HCT116 (cell line): ENCODE measurements around the gene CCNC. TPM values are rescaled to one million over a fixed set of nuclear protein-coding genes. Genes with fewer than 3 reads are reported as not detected.

Experiments
- ATAC-seq: fragments of 200-7000 bp; cut with Tn5 transposase; 2 replicates; pipeline ENCODE4 v1.9.1; 2020; ENCODE audit warnings: mild to moderate bottlenecking, moderate library complexity
- BruUV-seq: library from RNA; stranded (reverse); fragments of 400-500 nt; replicated peaks from 2 replicates; lab custom pipeline; 2021; lab: Mats Ljungman, UMichigan
- CTCF ChIA-PET: fragments of 300-600 bp; sonication (Branson Sonifier 250); formaldehyde crosslinking; loops from one replicate; lab custom pipeline; 2021; ENCODE audit warnings: antibody characterized with exemption; lab: Charles Lee
- POLR2A ChIA-PET: fragments of 300-600, 350-600 bp; sonication (Branson Sonifier 250); formaldehyde crosslinking; loops from one replicate; lab custom pipeline; 2021; ENCODE audit warnings: antibody characterized with exemption; lab: Charles Lee
- RAD21 ChIA-PET, 2 experiments: fragments of 300-600 bp; sonication (Branson Sonifier 250); formaldehyde crosslinking; loops; one replicate each; lab custom pipeline; 2023; ENCODE audit warnings: low total read pairs in 2 of 2; ENCODE audit not compliant: uncharacterized antibody in 2 of 2, unreplicated experiment in 2 of 2, low non-redundant PET in 1 of 2; lab: Charles Lee
- DNase-seq: peaks from one replicate; pipeline ENCODE4 v3.0.0-alpha.2; 2010; ENCODE audit warnings: low read depth, low spot score
- H2AFZ ChIP-seq: fragments of 200-600 bp; shearing (Covaris generic), sonication (generic); 2 replicates; pipeline ENCODE4 v1.6.1; 2017; ENCODE audit warnings: low read depth, mixed run types, mixed read lengths, antibody characterized with exemption, low read length; ENCODE audit not compliant: poor library complexity, severe bottlenecking
- H3K27ac ChIP-seq: 2 replicates; pipeline ENCODE4 v1.5.1; 2012; ENCODE audit warnings: low read depth, low read length
- H3K27me3 ChIP-seq: fragments of 200-600 bp; sonication (generic); 2 replicates; pipeline ENCODE4 v1.6.1; 2016; ENCODE audit warnings: mixed run types, low read length, mixed read lengths; ENCODE audit not compliant: insufficient read depth
- H3K36me3 ChIP-seq, 2 experiments: fragments of 200-500 bp in 1 of 2; fragments of 200-600 bp in 1 of 2; sonication (Bioruptor generic) in 1 of 2; sonication (generic) in 1 of 2; 2 replicates each; pipeline versions ENCODE4 v1.5.1 to v1.6.1; 2014 to 2016; ENCODE audit warnings: low read length in 2 of 2, inconsistent platforms in 1 of 2, mixed read lengths in 1 of 2, mixed run types in 1 of 2; ENCODE audit not compliant: insufficient read depth in 2 of 2, control insufficient read depth in 1 of 2
- H3K4me1 ChIP-seq, 2 experiments: fragments of 200-600 bp in 1 of 2; sonication (generic) in 1 of 2; 2 replicates each; pipeline versions ENCODE4 v1.5.1 to v1.6.1; 2012 to 2017; ENCODE audit warnings: low read length in 2 of 2, inconsistent platforms in 1 of 2, mild to moderate bottlenecking in 1 of 2, mixed read lengths in 1 of 2, mixed run types in 1 of 2, moderate library complexity in 1 of 2; ENCODE audit not compliant: insufficient read depth in 2 of 2, control insufficient read depth in 1 of 2
- H3K4me2 ChIP-seq: fragments of 200-600 bp; sonication (generic); 2 replicates; pipeline ENCODE4 v1.6.1; 2017; ENCODE audit warnings: mixed run types, low read length, mixed read lengths
- H3K4me3 ChIP-seq, 2 experiments: fragments of 200-600 bp in 1 of 2; sonication (generic) in 1 of 2; replicated peaks in 1 of 2; 2 replicates each; pipeline ENCODE4 v1.5.1; 2011 to 2016; ENCODE audit warnings: low read length in 2 of 2, control low read depth in 1 of 2, low read depth in 1 of 2, mild to moderate bottlenecking in 1 of 2, mixed read lengths in 1 of 2, mixed run types in 1 of 2
- H3K79me2 ChIP-seq: fragments of 200-600 bp; sonication (generic); 2 replicates; pipeline ENCODE4 v1.6.1; 2017; ENCODE audit warnings: mild to moderate bottlenecking, mixed run types, low read length, moderate library complexity, mixed read lengths; ENCODE audit not compliant: insufficient read depth
- H3K9ac ChIP-seq: fragments of 200-600 bp; sonication (generic); 2 replicates; pipeline ENCODE4 v1.6.1; 2016; ENCODE audit warnings: low read length, mixed read lengths
- H3K9me2 ChIP-seq: fragments of 200-600 bp; sonication (generic), shearing (Covaris generic); 2 replicates; pipeline ENCODE4 v1.6.1; 2017; ENCODE audit warnings: mixed run types, mild to moderate bottlenecking, moderate library complexity; ENCODE audit not compliant: insufficient read depth
- H3K9me3 ChIP-seq, 2 experiments: fragments of 200-500 bp in 1 of 2; fragments of 200-600 bp in 1 of 2; sonication (Bioruptor generic) in 1 of 2; sonication (generic) in 1 of 2; 2 replicates each; pipeline ENCODE4 v1.6.1; 2014 to 2017; ENCODE audit warnings: low read length in 2 of 2, mixed read lengths in 2 of 2, inconsistent platforms in 1 of 2, low read depth in 1 of 2, mild to moderate bottlenecking in 1 of 2, mixed run types in 1 of 2, moderate library complexity in 1 of 2; ENCODE audit not compliant: control insufficient read depth in 1 of 2, insufficient read depth in 1 of 2
- H4K20me1 ChIP-seq: fragments of 200-600 bp; sonication (generic), shearing (Covaris generic); 2 replicates; pipeline ENCODE4 v1.6.1; 2017; ENCODE audit warnings: mixed run types, mild to moderate bottlenecking, moderate library complexity; ENCODE audit not compliant: insufficient read depth
- CEBPB ChIP-seq: IDR thresholded peaks from 2 replicates; pipeline ENCODE4 v1.6.1; 2012; ENCODE audit warnings: low read depth
- CTCF ChIP-seq, 3 experiments: fragments of 200-600 bp in 1 of 3; sonication (generic) in 1 of 3; IDR thresholded peaks in 2 of 3; conservative IDR thresholded peaks in 1 of 3; 2 replicates each; pipeline ENCODE4 v1.5.1; 2012 to 2017; ENCODE audit warnings: low read depth in 2 of 3, low read length in 2 of 3, antibody characterized with exemption in 1 of 3, borderline replicate concordance in 1 of 3, control low read depth in 1 of 3, mild to moderate bottlenecking in 1 of 3, mixed read lengths in 1 of 3, mixed run types in 1 of 3, moderate library complexity in 1 of 3; ENCODE audit not compliant: insufficient read depth in 1 of 3
- ELF1 ChIP-seq: IDR thresholded peaks from 2 replicates; pipeline ENCODE4 v1.6.1; 2012; ENCODE audit warnings: low read depth, borderline replicate concordance
- EZH2 ChIP-seq: fragments of 200-600 bp; sonication (generic); IDR thresholded peaks from 2 replicates; pipeline ENCODE4 v1.6.1; 2017; ENCODE audit warnings: antibody characterized with exemption, mixed run types
- FOSL1 ChIP-seq: IDR thresholded peaks from 2 replicates; pipeline ENCODE4 v1.6.1; 2012; ENCODE audit warnings: low read depth
- POLR2A ChIP-seq: IDR thresholded peaks from 2 replicates; pipeline ENCODE4 v1.7.0; 2011; ENCODE audit warnings: borderline replicate concordance; ENCODE audit not compliant: insufficient read depth, insufficient read length; ENCODE audit errors: extremely low read depth
- RAD21 ChIP-seq: IDR thresholded peaks from 2 replicates; pipeline ENCODE4 v1.6.1; 2012; ENCODE audit warnings: low read depth, mild to moderate bottlenecking
- SIN3A ChIP-seq: IDR thresholded peaks from 2 replicates; pipeline ENCODE4 v1.6.1; 2012; ENCODE audit warnings: low read depth
- SP1 ChIP-seq: IDR thresholded peaks from 2 replicates; pipeline ENCODE4 v1.6.1; 2012; ENCODE audit warnings: low read depth
- SRF ChIP-seq: IDR thresholded peaks from 2 replicates; pipeline ENCODE4 v1.6.1; 2012; ENCODE audit warnings: low read depth
- TCF7L2 ChIP-seq: IDR thresholded peaks from 2 replicates; pipeline ENCODE4 v1.7.0; 2011; ENCODE audit warnings: borderline replicate concordance, inconsistent platforms; ENCODE audit not compliant: insufficient read depth, insufficient read length; ENCODE audit errors: extremely low read depth
- ZFX ChIP-seq: fragments of 450-650 bp; IDR thresholded peaks from 2 replicates; pipeline ENCODE4 v1.6.1; 2017
- ZNF274 ChIP-seq: fragments of 200-500 bp; sonication (Bioruptor generic); IDR thresholded peaks from 2 replicates; pipeline ENCODE4 v1.6.1; 2014; ENCODE audit warnings: mild to moderate bottlenecking, low read depth, low read length, inconsistent platforms
- intact Hi-C: fragments of 100-400 bp; cut with micrococcal nuclease; formaldehyde crosslinking; loops from 2 replicates; pipeline ENCODE4 v1.10.0; 2022
- total RNA-seq: library from RNA; stranded (reverse); gene quantifications from one replicate; pipeline ENCODE4 v1.2.1, GENCODE V29; 2021; ENCODE audit not compliant: unreplicated experiment
- TF ChIP-seq, protein P1 (sequence below): IDR thresholded peaks from 2 replicates; pipeline ENCODE4 v1.6.1; 2012; ENCODE audit warnings: low read depth

The CCNC gene
- total RNA-seq, 1 experiment from 2014 or later: 78.5 TPM

- H4K20me1 ChIP-seq: no peaks in the 10 kb centered on the region
- no peak overlapping the region for H3K4me3 ChIP-seq
- H3K9me3 ChIP-seq: no peaks in the 10 kb centered on the region
- no peak overlapping the region for H3K4me2 ChIP-seq
- no TSS peak for BruUV-seq
- peaks cover 0 to 17% of the 10 kb centered on the region in 2 experiments; a peak in 2 of 4 replicates for H3K36me3 ChIP-seq
- H2AFZ ChIP-seq: no peak overlapping the region
- intact Hi-C loops: no loop called here
- DNase-seq (no peak), ATAC-seq (no peak)
- H3K27me3 ChIP-seq: no peaks in the 10 kb centered on the region
- RAD21 ChIA-PET: no interaction called here
- POLR2A ChIA-PET: no interaction called here
- TF ChIP-seq TCF7L2 (no peak), SIN3A (no peak), EZH2 (no peak), RAD21 (no peak), POLR2A (no peak), ELF1 (no peak), FOSL1 (no peak), SRF (no peak), ZFX (no peak), CTCF (IDR thresholded peaks at IDR 0.05 in 2 of 3, conservative IDR thresholded peaks at IDR 0.05 in 1 of 3; ENCODE audit: borderline replicate concordance in 1 of 3, insufficient read depth in 1 of 3, low read depth in 2 of 3, low read length in 2 of 3) (no peak), CEBPB (no peak), SP1 (no peak), ZNF274 (no peak)
- TF ChIP-seq, protein P1, sequence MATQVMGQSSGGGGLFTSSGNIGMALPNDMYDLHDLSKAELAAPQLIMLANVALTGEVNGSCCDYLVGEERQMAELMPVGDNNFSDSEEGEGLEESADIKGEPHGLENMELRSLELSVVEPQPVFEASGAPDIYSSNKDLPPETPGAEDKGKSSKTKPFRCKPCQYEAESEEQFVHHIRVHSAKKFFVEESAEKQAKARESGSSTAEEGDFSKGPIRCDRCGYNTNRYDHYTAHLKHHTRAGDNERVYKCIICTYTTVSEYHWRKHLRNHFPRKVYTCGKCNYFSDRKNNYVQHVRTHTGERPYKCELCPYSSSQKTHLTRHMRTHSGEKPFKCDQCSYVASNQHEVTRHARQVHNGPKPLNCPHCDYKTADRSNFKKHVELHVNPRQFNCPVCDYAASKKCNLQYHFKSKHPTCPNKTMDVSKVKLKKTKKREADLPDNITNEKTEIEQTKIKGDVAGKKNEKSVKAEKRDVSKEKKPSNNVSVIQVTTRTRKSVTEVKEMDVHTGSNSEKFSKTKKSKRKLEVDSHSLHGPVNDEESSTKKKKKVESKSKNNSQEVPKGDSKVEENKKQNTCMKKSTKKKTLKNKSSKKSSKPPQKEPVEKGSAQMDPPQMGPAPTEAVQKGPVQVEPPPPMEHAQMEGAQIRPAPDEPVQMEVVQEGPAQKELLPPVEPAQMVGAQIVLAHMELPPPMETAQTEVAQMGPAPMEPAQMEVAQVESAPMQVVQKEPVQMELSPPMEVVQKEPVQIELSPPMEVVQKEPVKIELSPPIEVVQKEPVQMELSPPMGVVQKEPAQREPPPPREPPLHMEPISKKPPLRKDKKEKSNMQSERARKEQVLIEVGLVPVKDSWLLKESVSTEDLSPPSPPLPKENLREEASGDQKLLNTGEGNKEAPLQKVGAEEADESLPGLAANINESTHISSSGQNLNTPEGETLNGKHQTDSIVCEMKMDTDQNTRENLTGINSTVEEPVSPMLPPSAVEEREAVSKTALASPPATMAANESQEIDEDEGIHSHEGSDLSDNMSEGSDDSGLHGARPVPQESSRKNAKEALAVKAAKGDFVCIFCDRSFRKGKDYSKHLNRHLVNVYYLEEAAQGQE: no peak
- no peak overlapping the region for H3K9ac ChIP-seq
- no peaks in the 10 kb centered on the region for H3K4me1 ChIP-seq
- no peak overlapping the region for H3K27ac ChIP-seq
- no peaks in the 10 kb centered on the region for H3K79me2 ChIP-seq
- CTCF ChIA-PET: no interaction called here
- H3K9me2 ChIP-seq: no peaks in the 10 kb centered on the region
These were observed 70.0 kb downstream of the CCNC start for GRCh38 chr6:99498421-99498820.
